Kidney capillary endothelial cell (primary cell): Measurements from ENCODE around the gene CARMIL1.
"Not testable (repeated sequence)": the region's sequence is repeated elsewhere in the genome, so short reads cannot be mapped to it uniquely, and the experiment has no call there.

Source experiments
- DNase-seq: peaks from one replicate; pipeline ENCODE4 v3.0.0-alpha.2; 2018; ENCODE audit warnings: low spot score

Gene CARMIL1

GRCh38 chr6:25579391-25579883 lies 300.3 kb downstream of the CARMIL1 start:
- no peak for DNase-seq

- DNase-seq, result no peak
These were observed 300.8 kb downstream of the CARMIL1 start for GRCh38 chr6:25579902-25580495.

GRCh38 chr6:25582101-25582500 lies 302.9 kb downstream of the CARMIL1 start:
- DNase-seq, result no peak

GRCh38 chr6:25583099-25583498 lies 303.9 kb downstream of the CARMIL1 start:
- DNase-seq, result no peak

GRCh38 chr6:25583906-25584305 lies 304.7 kb downstream of the CARMIL1 start:
- no peak for DNase-seq

GRCh38 chr6:25585225-25585624 lies 306.1 kb downstream of the CARMIL1 start:
- no peak for DNase-seq

- DNase-seq, result not testable (repeated sequence)
These were observed 306.9 kb downstream of the CARMIL1 start for GRCh38 chr6:25586119-25586518.

- DNase-seq, result no peak
These were observed 307.8 kb downstream of the CARMIL1 start for GRCh38 chr6:25586927-25587326.

GRCh38 chr6:25590986-25591385 lies 311.8 kb downstream of the CARMIL1 start:
- DNase-seq, result no peak

- DNase-seq, result no peak
These were observed 318.0 kb downstream of the CARMIL1 start for GRCh38 chr6:25596928-25597818.

GRCh38 chr6:25599516-25600085 lies 320.4 kb downstream of the CARMIL1 start:
- no peak for DNase-seq

GRCh38 chr6:25601800-25602673 lies 322.9 kb downstream of the CARMIL1 start:
- peak; percentile 71 for DNase-seq

GRCh38 chr6:25602674-25602982 lies 323.5 kb downstream of the CARMIL1 start:
- no peak for DNase-seq

GRCh38 chr6:25603251-25603650 lies 324.1 kb downstream of the CARMIL1 start:
- no peak for DNase-seq

- no peak for DNase-seq
These were observed 327.0 kb downstream of the CARMIL1 start for GRCh38 chr6:25606151-25606550.

GRCh38 chr6:25608558-25609174 lies 329.5 kb downstream of the CARMIL1 start:
- DNase-seq, result no peak

- DNase-seq, result no peak
These were observed 333.5 kb downstream of the CARMIL1 start for GRCh38 chr6:25612666-25613065.

GRCh38 chr6:25613415-25613814 lies 334.2 kb downstream of the CARMIL1 start:
- no peak for DNase-seq

GRCh38 chr6:25614052-25614451 lies 334.9 kb downstream of the CARMIL1 start:
- no peak for DNase-seq

- DNase-seq, result no peak
These were observed 336.3 kb downstream of the CARMIL1 start for GRCh38 chr6:25615471-25615870.

- DNase-seq, result no peak
These were observed 338.8 kb downstream of the CARMIL1 start for GRCh38 chr6:25617997-25618396.

- no peak for DNase-seq
These were observed 340.0 kb downstream of the CARMIL1 start for GRCh38 chr6:25619217-25619616.
